Prostate gland (tissue), 2 donors: ENCODE data around the gene SEMA3A.

ENCODE experiments used
- CTCF ChIP-seq, 4 experiments: fragments of 200-600 bp in 2 of 4; fragments of 450-650 bp in 2 of 4; sonication (generic) in 2 of 4; IDR thresholded peaks; 1 replicate in 3 of 4; 2 replicates in 1 of 4; pipeline ENCODE4 v1.5.1; 2016 to 2019; ENCODE audit warnings: antibody characterized with exemption in 4 of 4, mild to moderate bottlenecking in 2 of 4, moderate library complexity in 2 of 4
- POLR2AphosphoS5 ChIP-seq: sonication (generic); formaldehyde crosslinking; IDR thresholded peaks from one replicate; pipeline ENCODE4 v1.6.1; 2017; ENCODE audit warnings: antibody characterized with exemption

GRCh38 chr7:84003191-84003590 lies 191.4 kb downstream of the SEMA3A start:
- TF ChIP-seq CTCF (IDR thresholded peaks at IDR 0.05) (no peak), POLR2AphosphoS5 (no peak)
